GM12801 (cell line): ENCODE data around the gene CDK19.

Experiments
- TF ChIP-seq, protein P1 (sequence below): IDR thresholded peaks from one replicate; pipeline ENCODE4 v1.5.1; 2011; ENCODE audit warnings: control low read depth; ENCODE audit not compliant: insufficient read length; ENCODE audit errors: extremely low read depth

CDK19 gene

DNA sequence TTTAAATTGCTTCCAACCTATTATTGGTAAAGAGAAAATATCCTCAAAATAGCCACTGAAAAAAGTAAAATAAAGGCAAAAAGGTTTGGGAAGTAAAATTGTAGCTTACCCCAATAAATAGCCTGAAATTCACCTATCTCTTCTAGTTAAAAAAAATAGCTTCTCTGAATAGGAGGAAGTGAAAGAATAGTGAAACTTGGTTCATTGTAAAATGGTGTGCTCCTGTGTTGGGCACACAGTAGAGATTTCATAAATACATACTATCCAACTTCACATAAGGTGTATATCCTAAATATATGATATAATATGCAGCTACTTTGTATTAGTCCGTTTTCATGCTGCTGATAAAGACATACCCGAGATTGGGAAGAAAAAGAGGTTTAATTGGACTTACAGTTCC is 45.3 kb downstream of the CDK19 start:
- TF ChIP-seq, protein P1, sequence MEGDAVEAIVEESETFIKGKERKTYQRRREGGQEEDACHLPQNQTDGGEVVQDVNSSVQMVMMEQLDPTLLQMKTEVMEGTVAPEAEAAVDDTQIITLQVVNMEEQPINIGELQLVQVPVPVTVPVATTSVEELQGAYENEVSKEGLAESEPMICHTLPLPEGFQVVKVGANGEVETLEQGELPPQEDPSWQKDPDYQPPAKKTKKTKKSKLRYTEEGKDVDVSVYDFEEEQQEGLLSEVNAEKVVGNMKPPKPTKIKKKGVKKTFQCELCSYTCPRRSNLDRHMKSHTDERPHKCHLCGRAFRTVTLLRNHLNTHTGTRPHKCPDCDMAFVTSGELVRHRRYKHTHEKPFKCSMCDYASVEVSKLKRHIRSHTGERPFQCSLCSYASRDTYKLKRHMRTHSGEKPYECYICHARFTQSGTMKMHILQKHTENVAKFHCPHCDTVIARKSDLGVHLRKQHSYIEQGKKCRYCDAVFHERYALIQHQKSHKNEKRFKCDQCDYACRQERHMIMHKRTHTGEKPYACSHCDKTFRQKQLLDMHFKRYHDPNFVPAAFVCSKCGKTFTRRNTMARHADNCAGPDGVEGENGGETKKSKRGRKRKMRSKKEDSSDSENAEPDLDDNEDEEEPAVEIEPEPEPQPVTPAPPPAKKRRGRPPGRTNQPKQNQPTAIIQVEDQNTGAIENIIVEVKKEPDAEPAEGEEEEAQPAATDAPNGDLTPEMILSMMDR, result no peak

DNA sequence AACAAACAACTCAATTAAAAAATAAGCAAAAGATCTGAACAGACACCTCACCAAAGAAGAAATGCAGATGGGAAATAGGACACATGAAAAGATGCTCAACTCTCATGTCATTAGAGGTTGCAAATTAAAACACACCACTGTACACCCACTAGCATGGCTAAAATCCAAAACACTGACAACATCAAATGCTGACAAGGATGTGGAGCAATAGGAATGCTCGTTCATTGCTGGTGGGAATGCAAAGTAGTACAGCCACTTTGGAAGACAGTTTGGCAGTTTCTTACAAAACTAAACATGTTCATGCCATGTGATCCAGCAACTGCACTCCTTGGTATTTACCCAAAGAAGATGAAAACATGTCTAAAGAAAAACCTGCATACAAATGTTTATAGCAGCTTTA is 47.2 kb downstream of the CDK19 start:
- TF ChIP-seq, protein P1, result no peak

DNA sequence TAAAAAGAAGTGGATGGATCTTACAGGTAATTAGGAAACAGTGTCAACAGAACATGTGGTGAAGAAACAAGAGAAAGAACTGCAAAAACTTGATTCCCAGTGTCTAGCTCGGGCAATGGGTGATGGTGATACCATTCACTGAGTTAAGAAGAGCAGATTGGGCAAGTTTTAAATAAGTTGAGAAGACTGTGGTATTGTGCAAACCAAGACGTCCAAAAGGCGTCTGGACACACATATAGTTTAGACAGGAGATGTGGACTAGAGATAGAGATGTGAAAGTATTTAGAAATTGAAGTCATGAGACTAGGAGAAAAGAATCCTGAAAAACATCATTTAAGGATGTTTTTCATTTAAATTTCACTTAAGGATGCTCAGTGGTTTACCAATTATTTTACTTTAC is 53.9 kb downstream of the CDK19 start:
- TF ChIP-seq, protein P1, result no peak

DNA sequence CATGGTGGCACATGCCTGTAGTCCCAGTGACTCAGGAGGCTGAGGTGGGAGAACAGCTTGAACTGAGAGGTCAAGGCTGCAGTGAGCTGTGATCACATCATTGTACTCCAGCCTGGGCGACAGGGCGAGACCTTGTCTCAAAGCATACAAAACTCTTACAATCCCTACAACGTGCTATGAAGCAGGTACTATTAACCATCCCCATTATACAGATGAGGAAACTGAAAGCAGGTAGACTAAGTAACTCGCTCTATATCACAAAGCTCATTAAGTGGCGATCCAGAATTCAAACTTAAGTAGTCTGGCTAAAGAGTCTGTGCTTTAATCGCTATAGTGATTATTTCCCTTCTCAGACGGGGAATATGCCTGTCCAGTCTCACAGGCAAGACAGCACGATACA is 54.7 kb downstream of the CDK19 start:
- TF ChIP-seq, protein P1, result no peak

- TF ChIP-seq, protein P1, result no peak
Observed at GRCh38 chr6:110757926-110758325, 57.3 kb downstream of the CDK19 start.

DNA sequence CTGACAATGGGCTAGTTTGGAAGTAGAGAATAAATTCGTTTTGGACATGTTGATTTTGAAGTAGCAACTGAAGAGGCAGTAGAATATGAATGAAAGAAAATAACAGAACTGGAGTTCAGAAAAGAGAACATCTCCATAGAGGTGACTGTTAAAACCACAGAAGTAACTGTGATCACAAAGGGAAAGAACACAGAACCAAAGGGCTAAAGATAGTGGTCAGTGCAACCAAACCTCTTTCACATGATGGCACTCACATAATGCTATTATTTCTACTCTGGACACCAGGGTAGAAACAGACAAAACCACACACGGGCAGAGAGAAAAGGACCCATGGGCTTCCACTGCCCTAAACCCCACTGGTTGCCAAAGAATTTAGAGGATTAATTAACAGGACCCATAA is 58.5 kb downstream of the CDK19 start:
- TF ChIP-seq, protein P1, result no peak

DNA sequence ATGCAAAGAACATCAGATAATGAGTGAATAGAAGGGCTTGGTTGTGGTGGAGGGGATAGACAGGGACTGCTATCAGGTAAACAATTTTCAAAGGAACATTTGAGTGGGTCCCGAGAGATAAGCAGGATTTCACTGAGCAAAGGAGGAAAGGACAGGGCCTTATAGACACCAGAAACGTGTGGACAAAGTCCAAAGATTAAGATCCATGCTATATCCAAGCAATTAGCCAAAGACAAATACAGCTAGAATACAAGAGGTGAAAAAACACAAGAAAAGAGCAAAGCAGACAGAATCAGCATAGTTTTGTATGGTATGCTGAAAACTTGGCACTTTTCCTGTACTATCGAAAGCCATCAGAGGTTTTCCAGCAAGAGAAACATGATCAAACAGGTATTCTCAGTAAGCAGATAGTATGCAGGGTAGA is 59.8 kb downstream of the CDK19 start:
- TF ChIP-seq, protein P1, result no peak

DNA sequence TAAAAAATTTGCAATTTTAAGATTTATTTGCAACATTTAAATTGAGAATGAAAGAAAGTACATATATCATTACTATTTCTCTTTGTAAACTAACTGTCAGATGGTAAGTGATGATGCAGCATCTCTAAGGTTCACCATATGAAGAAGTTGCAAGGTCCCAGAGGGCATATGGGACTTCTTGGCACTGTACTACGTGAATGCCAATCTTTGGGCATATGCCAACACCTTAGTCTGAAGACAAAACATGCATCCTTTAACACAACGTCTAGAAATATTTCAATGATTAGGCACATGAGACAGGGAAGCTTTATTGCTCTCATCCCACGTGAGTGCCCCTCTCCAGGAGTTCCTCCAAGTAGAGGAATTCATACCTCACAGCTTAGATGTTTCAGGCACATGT is 66.8 kb downstream of the CDK19 start:
- TF ChIP-seq, protein P1, result no peak
